Calu3 (cell line): ENCODE results near the gene GTF2H3. TPM values are rescaled to one million over a fixed set of nuclear protein-coding genes. Genes with fewer than 3 reads are reported as not detected.
A peak's percentile ranks its signal among the peaks of the same experiment; 100 is the strongest.

Experiments
- Bru-seq: library from RNA; stranded (reverse); fragments of 400-500 nt; gene quantifications from one replicate; lab custom pipeline; 2021; lab: Mats Ljungman, UMichigan
- BruChase-seq, 2 experiments: library from RNA; stranded (reverse); fragments of 400-500 nt; gene quantifications; one replicate each; lab custom pipeline; 2021; lab: Mats Ljungman, UMichigan
- BruUV-seq: library from RNA; stranded (reverse); fragments of 400-500 nt; replicated peaks from 2 replicates; lab custom pipeline; 2021; lab: Mats Ljungman, UMichigan
- CTCF ChIA-PET: fragments of 300-600 bp; sonication (Branson Sonifier 250); formaldehyde crosslinking; loops from one replicate; lab custom pipeline; 2022; ENCODE audit warnings: antibody characterized with exemption; lab: Charles Lee
- DNase-seq: peaks from one replicate; pipeline ENCODE4 v3.0.0; 2022
- H3K27ac Mint-ChIP-seq: one replicate; pipeline ENCODE4 v1.8.0; 2022; ENCODE audit warnings: mixed read lengths; ENCODE audit not compliant: unreplicated experiment
- H3K27me3 Mint-ChIP-seq: one replicate; pipeline ENCODE4 v1.8.0; 2022; ENCODE audit warnings: mixed read lengths; ENCODE audit not compliant: unreplicated experiment
- H3K36me3 Mint-ChIP-seq: one replicate; pipeline ENCODE4 v1.8.0; 2022; ENCODE audit warnings: mild to moderate bottlenecking, moderate library complexity, mixed read lengths; ENCODE audit not compliant: insufficient read depth, unreplicated experiment
- H3K4me1 Mint-ChIP-seq: one replicate; pipeline ENCODE4 v1.8.0; 2022; ENCODE audit warnings: mild to moderate bottlenecking, low read depth, mixed read lengths; ENCODE audit not compliant: unreplicated experiment
- H3K4me3 Mint-ChIP-seq: one replicate; pipeline ENCODE4 v1.8.0; 2022; ENCODE audit warnings: mild to moderate bottlenecking, low read depth, moderate library complexity, mixed read lengths; ENCODE audit not compliant: unreplicated experiment
- H3K9me3 Mint-ChIP-seq: one replicate; pipeline ENCODE4 v1.8.0; 2022; ENCODE audit warnings: low read depth, mixed read lengths; ENCODE audit not compliant: unreplicated experiment
- CTCF ChIP-seq: fragments of 200-600 bp; IDR thresholded peaks from one replicate; pipeline ENCODE4 v1.8.0; 2022; ENCODE audit warnings: antibody characterized with exemption; ENCODE audit not compliant: unreplicated experiment
- intact Hi-C: fragments of 100-400 bp; cut with micrococcal nuclease; formaldehyde crosslinking; loops from one replicate; pipeline ENCODE4 v1.10.0; 2022; ENCODE audit not compliant: unreplicated experiment
- long read RNA-seq: library from polyadenylated mRNA; stranded (forward); transcript quantifications from one replicate; pipeline ENCODE4 v2.0.0, GENCODE V29; 2022
- total RNA-seq: library from RNA; stranded (reverse); gene quantifications from 2 replicates; pipeline ENCODE4 v1.2.3, GENCODE V29; 2022

Gene GTF2H3
- total RNA-seq: 59.8 and 66.5 TPM in 2 replicates
- Bru-seq, nascent RNA: percentile 88 among the genes with signal in this experiment
- percentile 91 among the genes with signal in this experiment for BruChase-seq, experiment 1, labeled RNA remaining after a 6-hour chase
- percentile 91 among the genes with signal in this experiment for BruChase-seq, experiment 2, labeled RNA remaining after a 2-hour chase
- long read RNA-seq, transcript GTF2H3-212 (13 exons, 3,329 nt): major isoform, 12 of 22 reads
- long read RNA-seq, partial matches to known transcripts: 0 of 22 reads
- long read RNA-seq, other reads (novel, unspliced or antisense): 10 of 22 reads

- BruUV-seq: no TSS peak
- peak; percentile 97 for DNase-seq
- CTCF ChIA-PET: no interaction called here
- TF ChIP-seq CTCF: no peak
- H3K27me3 Mint-ChIP-seq: no peaks in the 10 kb centered on the region
- H3K4me1 Mint-ChIP-seq: peaks cover 20% of the 10 kb centered on the region
- no peaks in the 10 kb centered on the region for H3K9me3 Mint-ChIP-seq
- H3K36me3 Mint-ChIP-seq: peaks cover 50% of the 10 kb centered on the region
- intact Hi-C loops: no loop called here
- H3K4me3 Mint-ChIP-seq: peak within 1 kb of the TSS; percentile 95
- H3K27ac Mint-ChIP-seq: peak within 1 kb of the TSS; percentile 97
Measured at GRCh38 chr12:123633379-123634141, at the start of gene GTF2H3, which contains the start of gene EIF2B1. GTF2H3 (plus strand) TSS chr12:123633829; CDS start chr12:123633860, 31 bp downstream. EIF2B1 (minus strand) TSS chr12:123633686; CDS start chr12:123633557, 129 bp downstream.

- BruUV-seq: no TSS peak
- DNase-seq: no peak
Measured at GRCh38 chr12:123591702-123592481, 41.7 kb upstream of the GTF2H3 start.

GRCh38 chr12:123595729-123596128 lies 37.9 kb upstream of the GTF2H3 start:
- BruUV-seq: no TSS peak
- Mint-ChIP-seq H3K9me3 (no peaks in the 10 kb centered on the region), H3K4me1 (peaks cover 18% of the 10 kb centered on the region), H3K27me3 (no peaks in the 10 kb centered on the region), H3K36me3 (peaks cover 60% of the 10 kb centered on the region), H3K27ac (no peak overlapping the region), H3K4me3 (no peak overlapping the region)
- no peak for TF ChIP-seq CTCF
- CTCF ChIA-PET: no interaction called here
- intact Hi-C loops: no loop called here
- no peak for DNase-seq

More at GRCh38 chr12:123591702-123592481, 41.7 kb upstream of the GTF2H3 start:
- Mint-ChIP-seq H3K36me3 (peaks cover 90% of the 10 kb centered on the region), H3K9me3 (no peaks in the 10 kb centered on the region), H3K27ac (peak overlapping the region; percentile 59), H3K4me3 (no peak overlapping the region), H3K27me3 (no peaks in the 10 kb centered on the region), H3K4me1 (peaks cover 26% of the 10 kb centered on the region)
- no peak for TF ChIP-seq CTCF
- intact Hi-C loops: no loop called here
- CTCF ChIA-PET: interaction anchor here (0.6 kb wide), 1 partner anchor 437 kb away, joined by 6 read pairs; no protein-coding TSS in a partner anchor

GRCh38 chr12:123597100-123597499 lies 36.5 kb upstream of the GTF2H3 start:
- intact Hi-C loops: no loop called here
- CTCF ChIA-PET: no interaction called here
- no peak for TF ChIP-seq CTCF
- no peak overlapping the region for H3K4me3 Mint-ChIP-seq
- DNase-seq: no peak
- H3K27ac Mint-ChIP-seq: no peak overlapping the region
- H3K36me3 Mint-ChIP-seq: peaks cover 60% of the 10 kb centered on the region
- BruUV-seq: TSS peak; percentile 58
- H3K4me1 Mint-ChIP-seq: peaks cover 12% of the 10 kb centered on the region
- no peaks in the 10 kb centered on the region for H3K27me3 Mint-ChIP-seq
- no peaks in the 10 kb centered on the region for H3K9me3 Mint-ChIP-seq
